ENCODE data around the gene CDKAL1.
"Not testable (repeated sequence)": the region's sequence is repeated elsewhere in the genome, so short reads cannot be mapped to it uniquely, and the experiment has no call there.

The CDKAL1 gene

DNA sequence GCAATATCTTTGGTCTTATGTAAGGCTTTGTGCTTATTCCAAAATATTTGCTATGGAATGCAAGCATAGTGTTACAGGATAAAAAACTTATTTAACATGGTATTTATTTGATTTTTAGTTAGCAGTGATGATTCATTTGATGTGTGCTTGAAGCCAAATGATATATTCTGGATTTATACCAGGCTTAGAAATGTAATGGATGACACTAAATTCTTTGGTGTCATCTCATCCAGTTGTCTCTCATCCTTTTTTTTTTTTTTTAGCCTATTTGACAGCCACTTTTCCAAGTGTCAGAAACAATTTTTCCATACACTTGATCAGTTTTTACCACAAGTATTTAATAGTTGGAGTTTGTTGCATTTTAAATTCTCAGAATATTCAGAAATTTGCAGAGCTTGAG lies 515.3 kb downstream of the CDKAL1 start:
- DNase-seq: no peak

DNA sequence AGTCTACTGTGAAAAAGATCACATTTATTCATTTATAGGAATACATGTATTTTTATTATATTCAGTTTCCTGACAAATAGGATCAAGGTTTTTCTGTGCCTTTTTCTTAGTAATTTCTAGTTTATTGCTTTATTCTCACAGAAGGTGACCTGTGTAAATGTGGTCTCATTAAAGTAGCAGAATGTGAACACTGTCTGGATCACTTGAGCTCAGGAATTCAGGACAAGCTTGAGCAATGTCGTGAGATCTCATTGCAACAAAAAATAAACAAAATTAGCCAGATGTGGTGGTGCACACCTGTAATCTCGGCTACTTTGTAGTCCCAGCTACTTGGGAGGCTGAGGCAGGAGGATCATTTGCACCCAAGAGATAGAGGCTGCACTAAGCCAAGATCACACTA lies 516.7 kb downstream of the CDKAL1 start:
- DNase-seq: no peak

- no peak for DNase-seq
Observed at GRCh38 chr6:21051777-21052176, 517.5 kb downstream of the CDKAL1 start.

DNA sequence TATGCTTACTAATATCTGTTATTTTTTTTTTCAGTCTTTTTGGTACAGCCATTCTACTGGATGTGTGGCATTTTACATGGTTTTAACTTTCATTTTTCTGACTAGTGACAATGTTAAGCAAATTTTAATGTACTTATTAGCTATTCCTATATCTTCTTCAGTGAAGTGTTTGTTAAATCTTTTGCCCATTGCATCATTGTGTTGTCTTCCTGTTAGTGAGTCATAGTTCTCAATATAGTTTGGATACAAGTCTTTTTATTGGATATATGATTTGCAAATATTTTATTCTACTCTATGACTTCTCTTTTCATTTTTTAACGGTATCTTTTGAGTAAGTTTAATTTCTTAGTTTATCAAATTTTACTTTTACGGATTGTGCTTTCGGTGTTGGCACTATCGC lies 519.4 kb downstream of the CDKAL1 start:
- no peak for DNase-seq

- not testable (repeated sequence) for DNase-seq
Observed at GRCh38 chr6:21055480-21055879, 521.2 kb downstream of the CDKAL1 start.

GRCh38 chr6:21061892-21062291 lies 527.6 kb downstream of the CDKAL1 start:
- DNase-seq: no peak

GRCh38 chr6:21064756-21065340 lies 530.6 kb downstream of the CDKAL1 start:
- no peak for DNase-seq

GRCh38 chr6:21067521-21067920 lies 533.3 kb downstream of the CDKAL1 start:
- no peak for DNase-seq

DNA sequence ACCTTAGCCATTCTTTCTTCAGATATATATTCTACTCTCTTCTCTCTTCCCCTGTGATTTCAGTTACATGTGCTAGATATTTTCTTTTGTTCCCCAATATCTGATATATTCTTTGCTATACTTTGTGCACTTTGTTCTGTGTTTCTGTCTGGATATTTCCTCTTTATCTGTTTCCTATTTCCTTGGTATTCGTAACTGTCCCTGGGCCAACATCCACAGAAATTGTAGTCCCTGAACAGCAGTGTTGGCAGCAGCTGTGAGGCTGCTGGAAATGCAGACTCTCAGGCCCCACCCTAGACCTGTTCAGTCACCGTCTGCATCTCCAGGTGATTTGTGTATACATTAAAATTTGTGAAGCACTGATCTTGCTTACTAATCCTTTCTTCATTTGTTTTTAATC lies 536.4 kb downstream of the CDKAL1 start:
- DNase-seq: no peak

- no peak for DNase-seq
Observed at GRCh38 chr6:21071780-21072468, 537.7 kb downstream of the CDKAL1 start.

DNA sequence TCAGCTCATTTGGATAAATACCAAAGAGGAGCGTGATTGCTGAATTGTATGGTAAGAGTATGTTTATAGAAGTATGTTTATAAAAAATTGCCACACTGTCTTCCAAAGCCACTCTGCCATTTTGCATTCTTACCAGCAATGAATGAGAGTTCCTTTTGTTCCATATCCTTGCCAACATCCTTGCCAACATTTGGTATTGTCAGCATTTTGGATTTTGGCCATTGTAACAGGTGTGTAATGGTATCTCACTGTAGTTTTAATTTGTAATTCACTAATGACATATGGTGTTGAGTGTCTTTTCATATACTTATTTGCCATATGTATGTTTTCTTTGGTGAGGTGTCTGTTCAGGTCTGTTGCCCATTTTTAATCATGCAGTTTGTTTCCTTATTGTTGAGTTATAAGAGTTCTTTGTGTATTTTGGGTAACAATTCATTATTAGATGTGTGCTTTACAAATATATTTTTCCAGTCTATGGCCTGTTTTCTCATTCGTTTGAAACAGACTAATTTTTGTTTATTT lies 539.1 kb downstream of the CDKAL1 start:
- no peak for DNase-seq

DNA sequence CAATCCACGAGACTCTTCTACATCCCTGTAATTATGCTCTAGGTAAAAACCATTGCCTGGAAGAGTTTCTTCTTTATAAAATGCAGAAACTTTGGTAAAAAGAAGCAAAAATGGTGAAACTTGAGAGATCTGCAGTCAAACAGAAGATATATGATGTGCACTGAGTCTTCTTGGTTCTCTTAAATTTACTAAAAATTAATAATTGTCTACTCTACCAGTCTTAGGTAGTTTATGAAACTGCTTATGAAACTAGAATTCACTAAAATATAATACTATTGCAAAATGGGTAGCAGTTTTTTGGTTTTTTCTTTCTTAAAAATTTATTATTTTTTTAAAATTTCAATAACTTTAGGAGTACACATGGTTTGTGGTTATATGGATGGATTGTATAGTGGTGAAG lies 540.2 kb downstream of the CDKAL1 start:
- DNase-seq: no peak

- no peak for DNase-seq
Observed at GRCh38 chr6:21075986-21076385, 541.7 kb downstream of the CDKAL1 start.

DNA sequence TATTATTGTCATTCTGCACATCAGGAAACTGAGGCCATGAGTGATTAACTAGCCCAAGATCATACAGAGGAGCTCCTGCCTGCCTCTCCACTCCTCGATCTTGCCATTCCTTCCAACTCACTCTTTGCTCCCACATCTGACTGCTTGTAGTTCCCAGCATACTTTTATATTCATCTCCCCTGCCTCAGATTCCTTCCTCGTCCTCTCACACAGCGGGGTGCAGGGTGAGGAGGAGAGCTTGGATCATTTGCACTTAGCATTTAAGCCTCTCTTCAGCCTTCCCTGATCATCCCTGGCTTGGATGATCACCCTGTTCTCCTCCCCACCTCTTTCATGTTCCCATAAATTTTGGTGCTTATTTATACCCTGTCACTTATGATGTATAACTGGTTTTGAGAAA lies 544.2 kb downstream of the CDKAL1 start:
- no peak for DNase-seq

DNA sequence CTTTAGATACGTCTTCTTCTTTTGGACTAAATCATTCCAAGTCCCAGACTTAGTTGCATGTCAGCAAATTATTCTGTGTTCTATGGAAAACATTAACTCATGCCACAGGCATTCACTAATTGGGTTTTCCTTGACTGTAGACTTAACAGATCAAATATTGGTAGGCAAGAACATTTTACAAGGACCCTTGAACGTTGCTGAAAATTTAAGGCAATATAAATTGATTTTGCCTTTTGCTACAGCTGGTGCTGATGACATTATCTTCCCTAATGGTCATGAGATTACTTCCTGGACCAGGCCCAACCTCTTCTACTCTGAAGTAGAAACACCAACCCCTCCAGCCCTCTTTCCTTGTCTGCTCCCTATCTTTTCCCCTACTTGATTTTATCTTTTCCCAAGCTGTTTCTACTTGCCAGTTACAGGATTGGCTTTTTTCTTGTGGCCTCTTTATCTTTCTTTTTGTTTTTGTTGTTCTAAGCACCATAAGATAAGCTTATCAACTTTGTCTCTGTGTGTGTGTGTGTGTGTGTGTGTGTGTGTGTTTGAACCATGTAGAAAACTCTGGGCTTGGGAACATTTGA lies 545.3 kb downstream of the CDKAL1 start:
- no peak for DNase-seq

DNA sequence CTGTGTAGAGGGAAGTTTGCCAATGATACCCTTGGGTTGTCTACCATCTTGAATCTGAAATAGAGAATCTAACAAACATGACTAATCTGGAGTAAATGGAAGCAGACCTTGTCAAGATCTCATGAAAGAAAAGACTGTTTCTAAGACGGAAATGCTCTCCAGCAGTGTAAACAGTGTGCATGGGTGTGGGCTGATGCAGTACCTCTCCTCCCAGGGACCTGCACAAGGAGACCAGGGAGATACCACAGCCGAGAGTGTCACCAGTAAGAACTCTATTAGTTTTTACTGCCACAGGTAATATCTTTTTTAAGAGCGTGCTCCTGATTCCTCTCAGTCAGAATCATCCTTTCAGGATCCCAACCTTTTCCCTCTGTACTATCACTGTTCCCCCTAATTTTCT lies 546.0 kb downstream of the CDKAL1 start:
- DNase-seq: no peak

GRCh38 chr6:21082091-21082490 lies 547.8 kb downstream of the CDKAL1 start:
- DNase-seq: no peak

GRCh38 chr6:21083708-21084107 lies 549.5 kb downstream of the CDKAL1 start:
- DNase-seq: no peak

DNA sequence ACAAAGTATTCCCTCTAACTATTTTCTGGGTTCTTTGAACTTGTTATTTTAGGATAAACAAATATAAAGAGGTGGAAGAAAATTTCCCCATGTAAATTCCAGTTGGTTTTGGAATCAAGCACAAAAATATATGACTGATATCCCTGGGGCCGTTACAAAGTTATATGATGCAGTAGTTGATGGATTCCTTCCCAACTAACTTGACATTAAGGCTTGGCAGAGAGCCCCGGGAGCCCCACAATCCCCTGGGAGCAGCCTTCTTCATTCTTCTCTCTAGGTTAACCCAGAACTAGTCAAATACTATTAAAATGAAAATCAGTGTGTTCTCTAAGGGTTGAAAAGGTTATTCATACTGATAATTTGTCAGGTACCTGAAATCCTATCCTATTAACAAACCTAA lies 550.4 kb downstream of the CDKAL1 start:
- no peak for DNase-seq

- DNase-seq: no peak
Observed at GRCh38 chr6:21085211-21085610, 551.0 kb downstream of the CDKAL1 start.

- DNase-seq: no peak
Observed at GRCh38 chr6:21085643-21086042, 551.4 kb downstream of the CDKAL1 start.

- DNase-seq: no peak
Observed at GRCh38 chr6:21087188-21087587, 552.9 kb downstream of the CDKAL1 start.

DNA sequence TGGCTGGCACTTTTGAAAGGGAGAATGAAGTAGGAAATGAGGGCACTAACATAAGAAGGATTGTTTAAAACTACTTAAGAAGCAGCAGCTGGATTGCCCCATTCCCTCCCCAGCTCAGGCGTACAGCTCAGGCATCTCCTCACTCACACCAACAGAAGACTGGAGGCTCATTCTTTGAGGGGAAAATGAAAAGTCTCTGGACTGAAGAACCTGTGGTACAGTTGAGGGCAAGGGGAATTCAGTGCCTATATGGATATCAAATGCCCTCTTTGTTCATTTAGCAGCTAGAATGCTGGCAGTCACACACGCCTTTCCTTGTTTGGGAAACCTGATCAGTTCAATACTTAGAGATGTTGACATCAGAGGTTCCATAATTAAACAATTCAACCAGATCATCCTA lies 557.2 kb downstream of the CDKAL1 start:
- no peak for DNase-seq

DNA sequence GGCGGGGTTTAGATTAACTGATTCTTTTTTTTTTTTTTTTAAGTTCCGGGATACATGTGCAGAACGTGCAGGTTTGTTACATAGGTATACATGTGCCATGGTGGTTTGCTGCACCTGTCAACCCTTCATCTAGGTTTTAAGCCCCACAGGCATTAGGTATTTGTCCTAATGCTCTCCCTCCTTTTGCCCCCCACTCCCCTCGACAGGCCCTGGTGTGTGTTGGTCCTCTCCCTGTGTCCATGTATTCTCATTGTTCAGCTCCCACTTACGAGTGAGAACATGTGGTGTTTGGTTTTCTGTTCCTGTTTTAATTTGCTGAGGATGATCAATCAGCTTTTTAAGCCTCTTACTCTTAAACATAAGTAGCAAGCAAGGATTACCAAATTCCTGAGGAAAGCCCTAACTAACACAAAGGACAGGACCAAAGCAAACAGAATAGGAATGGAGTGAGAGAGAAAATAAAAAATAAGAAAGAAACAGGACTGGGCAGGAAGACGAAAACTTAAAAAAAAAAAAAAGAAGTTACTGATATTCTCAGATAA lies 558.0 kb downstream of the CDKAL1 start:
- DNase-seq: not testable (repeated sequence)

All from activated CD4-positive, alpha-beta T cell treated with anti-CD3 and anti-CD28 coated beads, Interleukin-2, amount 50 U/mL, for 4 hours (primary cell).